Lower lobe of right lung (tissue), 2 donors: ENCODE measurements around the gene EFNB1. TPM values are rescaled to one million over a fixed set of nuclear protein-coding genes. Genes with fewer than 3 reads are reported as not detected.

Source experiments
- ATAC-seq, 2 donors: fragments of 200-7000 bp; cut with Tn5 transposase; one replicate each; pipeline ENCODE4 v1.9.1; 2020 to 2022; ENCODE audit warnings: mild to moderate bottlenecking in 2 of 2, moderate library complexity in 2 of 2
- DNase-seq: peaks from one replicate; pipeline ENCODE4 v3.0.0-alpha.2; 2020
- H3K27ac ChIP-seq: fragments of 200-600 bp; one replicate; pipeline ENCODE4 v1.8.0; 2022
- H3K27me3 ChIP-seq: fragments of 200-600 bp; one replicate; pipeline ENCODE4 v1.8.0; 2022; ENCODE audit warnings: low read depth
- H3K36me3 ChIP-seq: fragments of 200-600 bp; one replicate; pipeline ENCODE4 v1.8.0; 2022; ENCODE audit warnings: mild to moderate bottlenecking
- H3K4me1 ChIP-seq: fragments of 200-600 bp; one replicate; pipeline ENCODE4 v1.8.0; 2022
- H3K4me3 ChIP-seq: fragments of 200-600 bp; one replicate; pipeline ENCODE4 v1.8.0; 2022; ENCODE audit warnings: mild to moderate bottlenecking
- H3K9me3 ChIP-seq: fragments of 200-600 bp; one replicate; pipeline ENCODE4 v1.8.0; 2022
- CTCF ChIP-seq: fragments of 200-600 bp; IDR thresholded peaks from one replicate; pipeline ENCODE4 v1.8.0; 2022; ENCODE audit warnings: antibody characterized with exemption, mild to moderate bottlenecking
- intact Hi-C: fragments of 100-400 bp; cut with DNase I; formaldehyde crosslinking; loops from one replicate; pipeline ENCODE4 v1.11.0; 2022
- total RNA-seq: library from RNA; stranded (reverse); fragmentation: NEBNext Ultra II Directional; extraction: Animal tissue kit (Norgen Biotek cat#: 25700); gene quantifications from one replicate; pipeline ENCODE4 v1.2.1, GENCODE V29; 2021
- donor health status: DM: no; HTN: yes; CAD: no; lungs with severe emphysema.

The EFNB1 gene
- total RNA-seq, 1 donor from 2014 or later: 36.5 TPM

DNA sequence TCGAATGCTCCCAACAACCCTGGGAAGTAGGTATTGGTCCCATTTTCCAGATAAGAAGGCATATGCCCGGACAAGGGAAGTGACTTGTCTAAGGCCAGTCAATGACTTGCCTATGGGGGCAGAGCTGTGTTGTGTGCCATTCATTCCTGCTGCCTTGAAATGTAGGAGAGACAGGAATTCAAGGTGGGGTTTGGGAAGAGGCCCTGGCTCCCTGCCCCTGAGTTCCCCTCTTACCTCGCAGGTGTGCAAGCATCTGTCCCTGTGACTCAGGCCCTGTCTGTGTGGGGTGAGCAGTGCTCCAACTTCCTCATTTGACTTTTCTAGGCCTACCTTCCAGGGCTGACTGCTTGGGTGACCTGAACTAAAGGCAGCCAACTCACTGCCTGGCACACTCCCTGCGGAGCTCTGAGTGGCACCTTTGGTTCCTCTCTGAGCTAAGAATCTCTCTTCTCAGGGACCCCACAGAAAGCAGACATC is 5.1 kb downstream of the EFNB1 start:
- intact Hi-C loops: no loop called here
- no peak for TF ChIP-seq CTCF
- Histone ChIP-seq H3K27me3 (no peaks in the 10 kb centered on the region), H3K27ac (no peak overlapping the region), H3K4me3 (no peak overlapping the region), H3K4me1 (no peaks in the 10 kb centered on the region), H3K9me3 (no peaks in the 10 kb centered on the region), H3K36me3 (no peaks in the 10 kb centered on the region)
- ATAC-seq (no peak), DNase-seq (no peak)

DNA sequence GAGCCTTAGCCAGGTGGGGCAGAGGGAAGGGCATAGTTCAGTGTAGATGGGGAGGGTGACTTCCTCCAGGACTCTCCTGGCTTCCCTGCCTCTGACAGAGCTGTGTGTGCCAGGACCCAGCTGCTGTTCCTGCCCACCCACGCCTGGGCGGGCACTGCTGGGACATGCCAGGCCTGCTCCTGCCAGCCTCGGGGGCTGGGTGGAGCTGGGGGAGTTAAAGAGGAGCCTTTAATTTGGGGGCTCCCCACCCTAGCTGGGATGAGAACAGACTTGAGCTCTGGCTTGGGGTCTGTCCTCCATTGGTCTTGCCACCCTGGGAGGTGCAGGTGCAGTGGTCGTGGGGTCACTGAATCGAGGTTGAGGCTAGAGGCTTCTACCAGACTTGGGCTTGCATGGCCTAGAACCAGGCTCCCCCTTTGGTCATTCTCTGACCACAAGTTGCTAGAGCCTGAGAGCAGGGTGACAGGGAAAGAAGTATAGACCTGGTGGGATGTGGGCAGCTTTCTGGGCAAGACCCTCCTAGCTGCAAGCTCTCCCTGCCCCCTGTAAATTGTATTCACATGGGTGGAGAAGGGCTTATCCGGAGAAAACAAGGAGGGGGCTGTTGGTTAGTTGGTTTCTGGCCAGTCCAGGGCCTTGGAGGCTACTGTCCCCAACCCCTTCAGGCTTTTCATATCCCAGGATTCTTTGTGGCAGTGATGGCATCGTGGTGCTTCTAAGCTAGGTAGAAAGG is 5.7 kb downstream of the EFNB1 start:
- H3K4me3 ChIP-seq: no peak overlapping the region
- TF ChIP-seq CTCF: no peak
- intact Hi-C loops: no loop called here
- no peaks in the 10 kb centered on the region for H3K27me3 ChIP-seq
- no peaks in the 10 kb centered on the region for H3K4me1 ChIP-seq
- DNase-seq (no peak), ATAC-seq (no peak)
- H3K9me3 ChIP-seq: no peaks in the 10 kb centered on the region
- peaks cover 2% of the 10 kb centered on the region for H3K36me3 ChIP-seq
- H3K27ac ChIP-seq: no peak overlapping the region

GRCh38 chrX:68835104-68835442 is 6.3 kb downstream of the EFNB1 start:
- Histone ChIP-seq H3K9me3 (no peaks in the 10 kb centered on the region), H3K4me1 (no peaks in the 10 kb centered on the region), H3K27me3 (no peaks in the 10 kb centered on the region), H3K27ac (no peak overlapping the region), H3K36me3 (peaks cover 8% of the 10 kb centered on the region), H3K4me3 (no peak overlapping the region)
- intact Hi-C loops: no loop called here
- ATAC-seq: no peak
- no peak for DNase-seq
- no peak for TF ChIP-seq CTCF

DNA sequence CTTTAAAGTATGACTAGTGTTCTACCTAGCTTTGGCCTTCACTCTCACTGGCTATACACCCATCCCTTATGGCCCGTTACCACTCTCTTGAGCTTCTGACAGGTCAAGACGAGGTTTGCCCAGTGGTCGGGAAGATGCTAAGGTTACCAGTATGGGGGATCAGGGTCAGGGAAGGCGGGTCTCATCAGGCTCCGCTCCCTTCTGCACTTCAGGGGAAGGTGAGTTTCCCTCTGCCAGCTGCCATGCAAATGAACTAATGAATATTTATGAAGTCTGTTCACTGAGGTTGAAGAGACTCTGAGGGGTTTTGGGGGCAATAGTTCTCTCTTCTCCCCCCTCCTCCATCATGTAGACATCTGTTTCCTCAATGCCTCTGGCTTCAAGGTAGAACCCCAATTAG is 6.6 kb downstream of the EFNB1 start:
- H3K27me3 ChIP-seq: no peaks in the 10 kb centered on the region
- no peak for TF ChIP-seq CTCF
- no peaks in the 10 kb centered on the region for H3K4me1 ChIP-seq
- H3K27ac ChIP-seq: no peak overlapping the region
- H3K36me3 ChIP-seq: peaks cover 12% of the 10 kb centered on the region
- H3K4me3 ChIP-seq: no peak overlapping the region
- ATAC-seq: no peak
- intact Hi-C loops: no loop called here
- no peaks in the 10 kb centered on the region for H3K9me3 ChIP-seq
- DNase-seq: no peak

GRCh38 chrX:68837119-68837518 is 8.3 kb downstream of the EFNB1 start:
- no peak overlapping the region for H3K27ac ChIP-seq
- H3K4me3 ChIP-seq: no peak overlapping the region
- H3K36me3 ChIP-seq: peaks cover 16% of the 10 kb centered on the region
- no peaks in the 10 kb centered on the region for H3K27me3 ChIP-seq
- ATAC-seq (no peak), DNase-seq (no peak)
- intact Hi-C loops: no loop called here
- no peak for TF ChIP-seq CTCF
- H3K4me1 ChIP-seq: peaks cover under 1% of the 10 kb centered on the region
- no peaks in the 10 kb centered on the region for H3K9me3 ChIP-seq
